ENCODE results near the gene IGSF21. TPM values are rescaled to one million over a fixed set of nuclear protein-coding genes. Genes with fewer than 3 reads are reported as not detected.
A peak's percentile ranks its signal among the peaks of the same experiment; 100 is the strongest.

IGSF21 gene
- total and polyA plus RNA-seq, 12 donors = 0.18 to 16.4 (median 7.0) TPM

- 78 to 85% (median 82%) methylated on average over 6 of the region's 6 CpGs for WGBS, 4 donors
- Histone ChIP-seq H3K36me3 (replicated peaks in 1 of 2) (no peaks in the 10 kb centered on the region), H3K27me3 (no peaks in the 10 kb centered on the region), H3K27ac (no peak overlapping the region), H3K9me3 (replicated peaks in 1 of 3) (no peaks in the 10 kb centered on the region), H3K4me3 (no peak overlapping the region), H3K4me1 (replicated peaks in 1 of 2) (no peaks in the 10 kb centered on the region)
- intact Hi-C loops (cut with DNase I) = no loop called here
- TF ChIP-seq CTCF (IDR thresholded peaks at IDR 0.05) = no peak
- no peak for TF ChIP-seq POLR2A (IDR thresholded peaks at IDR 0.05)
- no peak for DNase-seq
Observed at GRCh38 chr1:18293291-18293690, 185.7 kb downstream of the IGSF21 start.

GRCh38 chr1:18294437-18295176 is 187.0 kb downstream of the IGSF21 start:
- 39 to 68% (median 56%) methylated on average over 12 to 16 of the region's 16 CpGs for WGBS, 4 donors
- no peak for DNase-seq
- no peak overlapping the region for H3K4me3 ChIP-seq
- H3K27me3 ChIP-seq = no peaks in the 10 kb centered on the region
- no peak for TF ChIP-seq CTCF (IDR thresholded peaks at IDR 0.05)
- no peak for TF ChIP-seq POLR2A (IDR thresholded peaks at IDR 0.05)
- no peaks in the 10 kb centered on the region for H3K36me3 ChIP-seq (replicated peaks in 1 of 2)
- no peak overlapping the region for H3K27ac ChIP-seq
- intact Hi-C loops (cut with DNase I) = no loop called here
- no peaks in the 10 kb centered on the region for H3K4me1 ChIP-seq (replicated peaks in 1 of 2)
- H3K9me3 ChIP-seq (replicated peaks in 1 of 3) = no peaks in the 10 kb centered on the region

- no peak for TF ChIP-seq CTCF (IDR thresholded peaks at IDR 0.05)
- no peak for TF ChIP-seq POLR2A (IDR thresholded peaks at IDR 0.05)
- Histone ChIP-seq H3K36me3 (replicated peaks in 1 of 2) (no peaks in the 10 kb centered on the region), H3K4me1 (replicated peaks in 1 of 2) (no peaks in the 10 kb centered on the region), H3K27ac (no peak overlapping the region), H3K27me3 (no peaks in the 10 kb centered on the region), H3K9me3 (replicated peaks in 1 of 3) (no peaks in the 10 kb centered on the region), H3K4me3 (no peak overlapping the region)
- 30 to 37% (median 32%) methylated on average over 11 of the region's 11 CpGs for WGBS, 4 donors
- no peak for DNase-seq
- intact Hi-C loops (cut with DNase I) = no loop called here
Observed at GRCh38 chr1:18297896-18298648, 190.5 kb downstream of the IGSF21 start.

GRCh38 chr1:18299441-18300338 is 192.1 kb downstream of the IGSF21 start:
- TF ChIP-seq POLR2A (IDR thresholded peaks at IDR 0.05) (no peak), CTCF (IDR thresholded peaks at IDR 0.05) (peak; percentile 42 to 72 (median 54))
- H3K27ac ChIP-seq = no peak overlapping the region
- no peak overlapping the region for H3K4me3 ChIP-seq
- H3K4me1 ChIP-seq (replicated peaks in 1 of 2) = no peaks in the 10 kb centered on the region
- H3K27me3 ChIP-seq = no peaks in the 10 kb centered on the region
- peak in 3 of 7 donors; percentile 27 to 40 (median 32) for DNase-seq
- H3K9me3 ChIP-seq (replicated peaks in 1 of 3) = no peaks in the 10 kb centered on the region
- 70 to 78% (median 73%) methylated on average over 7 of the region's 7 CpGs for WGBS, 4 donors
- intact Hi-C loops (cut with DNase I) = loop anchor here in 1 of 2 donors (5.0 kb wide), 1 partner anchor 283 kb away; no protein-coding TSS in a partner anchor
- no peaks in the 10 kb centered on the region for H3K36me3 ChIP-seq (replicated peaks in 1 of 2)
